T-helper 2 cell treated with Interferon-gamma antibody and Interleukin-4, amounts not matched to agents 5 μg/mL and 100 μg/mL, for 36 hours (primary cell): ENCODE results near the gene LARP1B.
"Not testable (repeated sequence)": the region's sequence is repeated elsewhere in the genome, so short reads cannot be mapped to it uniquely, and the experiment has no call there.

Experiments used
- DNase-seq: peaks from one replicate; pipeline ENCODE4 v3.0.0; 2021; ENCODE audit warnings: low spot score
- H3K27ac Mint-ChIP-seq: one replicate; pipeline ENCODE4 v1.8.0; 2021; ENCODE audit warnings: mild to moderate bottlenecking, mixed read lengths
- H3K27me3 Mint-ChIP-seq: one replicate; pipeline ENCODE4 v1.8.0; 2021; ENCODE audit warnings: low read depth, mixed read lengths
- H3K36me3 Mint-ChIP-seq: one replicate; pipeline ENCODE4 v1.8.0; 2021; ENCODE audit warnings: low read depth, mixed read lengths
- H3K4me1 Mint-ChIP-seq: one replicate; pipeline ENCODE4 v1.8.0; 2021; ENCODE audit warnings: low read depth, mixed read lengths
- H3K4me3 Mint-ChIP-seq: one replicate; pipeline ENCODE4 v1.8.0; 2022; ENCODE audit warnings: mild to moderate bottlenecking, moderate library complexity, mixed read lengths
- H3K9me3 Mint-ChIP-seq: one replicate; pipeline ENCODE4 v1.8.0; 2021; ENCODE audit warnings: mixed read lengths

The LARP1B gene

GRCh38 chr4:128249787-128250668, 188.9 kb downstream of the LARP1B start:
- peaks cover 34% of the 10 kb centered on the region for H3K9me3 Mint-ChIP-seq
- no peak overlapping the region for H3K27ac Mint-ChIP-seq
- no peaks in the 10 kb centered on the region for H3K4me1 Mint-ChIP-seq
- H3K27me3 Mint-ChIP-seq: no peaks in the 10 kb centered on the region
- DNase-seq: no peak
- no peaks in the 10 kb centered on the region for H3K36me3 Mint-ChIP-seq
- H3K4me3 Mint-ChIP-seq: no peak overlapping the region

- H3K36me3 Mint-ChIP-seq: no peaks in the 10 kb centered on the region
- H3K27me3 Mint-ChIP-seq: peaks cover 5% of the 10 kb centered on the region
- H3K27ac Mint-ChIP-seq: no peak overlapping the region
- no peaks in the 10 kb centered on the region for H3K4me1 Mint-ChIP-seq
- peaks cover 6% of the 10 kb centered on the region for H3K9me3 Mint-ChIP-seq
- no peak for DNase-seq
- no peak overlapping the region for H3K4me3 Mint-ChIP-seq
Observed at GRCh38 chr4:128255906-128256305, 194.8 kb downstream of the LARP1B start.

- Mint-ChIP-seq H3K36me3 (no peaks in the 10 kb centered on the region), H3K4me1 (no peaks in the 10 kb centered on the region), H3K27ac (no peak overlapping the region), H3K4me3 (no peak overlapping the region), H3K27me3 (peaks cover 8% of the 10 kb centered on the region), H3K9me3 (peaks cover 6% of the 10 kb centered on the region)
- DNase-seq: no peak
Observed at GRCh38 chr4:128256539-128256938, 195.4 kb downstream of the LARP1B start.

GRCh38 chr4:128258166-128258565, 197.1 kb downstream of the LARP1B start:
- not testable (repeated sequence) for H3K36me3 Mint-ChIP-seq, H3K27ac Mint-ChIP-seq, H3K27me3 Mint-ChIP-seq, H3K4me3 Mint-ChIP-seq, H3K4me1 Mint-ChIP-seq, DNase-seq, H3K9me3 Mint-ChIP-seq

GRCh38 chr4:128259889-128260288, 198.8 kb downstream of the LARP1B start:
- H3K36me3 Mint-ChIP-seq, DNase-seq, H3K27ac Mint-ChIP-seq, H3K4me3 Mint-ChIP-seq, H3K4me1 Mint-ChIP-seq: not testable (repeated sequence)
- Mint-ChIP-seq H3K27me3 (peaks cover 12% of the 10 kb centered on the region), H3K9me3 (peaks cover 13% of the 10 kb centered on the region)
